Caki2 (cell line): Measurements from ENCODE around the gene SNX6. TPM values are rescaled to one million over a fixed set of nuclear protein-coding genes. Genes with fewer than 3 reads are reported as not detected.
"Not testable (repeated sequence)": the region's sequence is repeated elsewhere in the genome, so short reads cannot be mapped to it uniquely, and the experiment has no call there.

ENCODE experiments used
- DNase-seq: peaks from one replicate; pipeline ENCODE4 v3.0.0-alpha.2; 2015; ENCODE audit warnings: low read depth
- in situ Hi-C: cut with HindIII; loops from 2 replicates; pipeline ENCODE4 v1.10.0; 2016; ENCODE audit warnings: low sequenced_read_pairs, low pct_unique_long_range_greater_than_20kb, mixed read lengths
- total RNA-seq: library from RNA; depleted of rRNA; stranded (reverse); fragments of >200 nt; shearing (Covaris generic); gene quantifications from 2 replicates; pipeline ENCODE4 v1.2.3, GENCODE V29; 2014; ENCODE audit warnings: low replicate concordance; rRNA removed

SNX6 gene
- total RNA-seq, 1 experiment from 2014 or later = 86.5 TPM

- DNase-seq, in situ Hi-C loops: not testable (repeated sequence)
These were observed 89.5 kb downstream of the SNX6 start for GRCh38 chr14:34540181-34541059.

- in situ Hi-C loops = no loop called here
These were observed 90.4 kb downstream of the SNX6 start, which contains the start of gene EAPP for GRCh38 chr14:34539407-34540180. Gene EAPP (minus strand): TSS chr14:34539701. CDS start chr14:34539628, 73 bp downstream.

GRCh38 chr14:34538871-34539406 is 91.0 kb downstream of the SNX6 start:
- in situ Hi-C loops = no loop called here
- DNase-seq = no peak

More at GRCh38 chr14:34539407-34540180, 90.4 kb downstream of the SNX6 start, which contains the start of gene EAPP:
- DNase-seq = peak; percentile 87

- DNase-seq, in situ Hi-C loops: not testable (repeated sequence)
These were observed 91.9 kb downstream of the SNX6 start for GRCh38 chr14:34538096-34538495.

GRCh38 chr14:34537677-34538009 is 92.3 kb downstream of the SNX6 start:
- in situ Hi-C loops = no loop called here
- no peak for DNase-seq

GRCh38 chr14:34536951-34537676 is 92.8 kb downstream of the SNX6 start:
- in situ Hi-C loops = no loop called here
- peak; percentile 43 for DNase-seq

- in situ Hi-C loops = no loop called here
- DNase-seq = no peak
These were observed 102.4 kb downstream of the SNX6 start for GRCh38 chr14:34527591-34527990.

- DNase-seq, in situ Hi-C loops: not testable (repeated sequence)
These were observed 105.7 kb downstream of the SNX6 start for GRCh38 chr14:34524216-34524615.

GRCh38 chr14:34522496-34522895 is 107.5 kb downstream of the SNX6 start:
- no peak for DNase-seq
- in situ Hi-C loops = no loop called here

- DNase-seq, in situ Hi-C loops: not testable (repeated sequence)
These were observed 108.9 kb downstream of the SNX6 start for GRCh38 chr14:34521071-34521470.

GRCh38 chr14:34520304-34520970 is 109.5 kb downstream of the SNX6 start:
- DNase-seq, in situ Hi-C loops: not testable (repeated sequence)

Other genes with a start within 250 kb of the SNX6 start
- gene SPTSSA, start 167.9 kb downstream of the SNX6 start, total RNA-seq = 13.1 and 25.0 TPM in 2 replicates
- gene EAPP, start 90.4 kb downstream of the SNX6 start, total RNA-seq = 48.2 and 65.2 TPM in 2 replicates
- gene CFL2, start 84.4 kb upstream of the SNX6 start, total RNA-seq = 68.3 and 92.6 TPM in 2 replicates
- 10.3 and 23.0 TPM in 2 replicates for gene BAZ1A, start 245.2 kb upstream of the SNX6 start, total RNA-seq